ENCODE data around the gene SLC4A9.

Gene SLC4A9, protein sequence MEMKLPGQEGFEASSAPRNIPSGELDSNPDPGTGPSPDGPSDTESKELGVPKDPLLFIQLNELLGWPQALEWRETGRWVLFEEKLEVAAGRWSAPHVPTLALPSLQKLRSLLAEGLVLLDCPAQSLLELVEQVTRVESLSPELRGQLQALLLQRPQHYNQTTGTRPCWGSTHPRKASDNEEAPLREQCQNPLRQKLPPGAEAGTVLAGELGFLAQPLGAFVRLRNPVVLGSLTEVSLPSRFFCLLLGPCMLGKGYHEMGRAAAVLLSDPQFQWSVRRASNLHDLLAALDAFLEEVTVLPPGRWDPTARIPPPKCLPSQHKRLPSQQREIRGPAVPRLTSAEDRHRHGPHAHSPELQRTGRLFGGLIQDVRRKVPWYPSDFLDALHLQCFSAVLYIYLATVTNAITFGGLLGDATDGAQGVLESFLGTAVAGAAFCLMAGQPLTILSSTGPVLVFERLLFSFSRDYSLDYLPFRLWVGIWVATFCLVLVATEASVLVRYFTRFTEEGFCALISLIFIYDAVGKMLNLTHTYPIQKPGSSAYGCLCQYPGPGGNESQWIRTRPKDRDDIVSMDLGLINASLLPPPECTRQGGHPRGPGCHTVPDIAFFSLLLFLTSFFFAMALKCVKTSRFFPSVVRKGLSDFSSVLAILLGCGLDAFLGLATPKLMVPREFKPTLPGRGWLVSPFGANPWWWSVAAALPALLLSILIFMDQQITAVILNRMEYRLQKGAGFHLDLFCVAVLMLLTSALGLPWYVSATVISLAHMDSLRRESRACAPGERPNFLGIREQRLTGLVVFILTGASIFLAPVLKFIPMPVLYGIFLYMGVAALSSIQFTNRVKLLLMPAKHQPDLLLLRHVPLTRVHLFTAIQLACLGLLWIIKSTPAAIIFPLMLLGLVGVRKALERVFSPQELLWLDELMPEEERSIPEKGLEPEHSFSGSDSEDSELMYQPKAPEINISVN

DNA sequence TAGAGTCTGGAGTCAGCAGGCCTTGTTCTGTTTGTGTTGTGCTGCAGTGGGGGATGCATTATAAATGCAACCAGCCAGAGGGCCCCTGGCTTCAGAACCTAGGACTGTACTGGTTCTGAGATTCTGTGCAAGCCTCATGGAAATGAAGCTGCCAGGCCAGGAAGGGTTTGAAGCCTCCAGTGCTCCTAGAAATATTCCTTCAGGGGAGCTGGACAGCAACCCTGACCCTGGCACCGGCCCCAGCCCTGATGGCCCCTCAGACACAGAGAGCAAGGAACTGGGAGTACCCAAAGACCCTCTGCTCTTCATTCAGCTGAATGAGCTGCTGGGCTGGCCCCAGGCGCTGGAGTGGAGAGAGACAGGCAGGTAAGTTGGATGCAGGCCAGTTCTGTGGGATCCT is at the start of gene SLC4A9:
Gene SLC4A9, plus strand, starts transcription at position 94 of the 400 bp plus-strand sequence. Its CDS starts 43 bp downstream, at position 137.
- DNase-seq (ENCODE audit: low read depth in 2 of 2), result no peak

DNA sequence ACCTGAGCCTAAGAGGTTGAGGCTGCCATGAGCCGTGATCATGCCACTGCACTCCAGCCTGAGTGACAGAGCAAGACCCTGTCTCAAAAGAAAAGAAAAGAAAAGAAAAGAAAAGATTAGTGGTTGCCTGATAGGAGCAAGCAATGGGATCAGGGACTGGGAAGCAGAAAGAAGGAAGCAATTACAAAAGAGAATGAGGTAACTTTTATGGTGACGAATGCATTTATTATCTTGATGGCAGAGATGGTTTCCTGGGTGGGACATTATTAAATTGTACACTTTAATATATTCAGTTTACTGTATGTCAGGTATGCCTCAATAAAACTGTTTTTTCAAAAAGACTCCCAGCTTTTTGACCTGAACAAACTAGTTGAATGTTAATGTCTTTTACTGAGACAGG is 49.6 kb upstream of the SLC4A9 start:
- DNase-seq (ENCODE audit: low read depth in 2 of 2), result no peak

DNA sequence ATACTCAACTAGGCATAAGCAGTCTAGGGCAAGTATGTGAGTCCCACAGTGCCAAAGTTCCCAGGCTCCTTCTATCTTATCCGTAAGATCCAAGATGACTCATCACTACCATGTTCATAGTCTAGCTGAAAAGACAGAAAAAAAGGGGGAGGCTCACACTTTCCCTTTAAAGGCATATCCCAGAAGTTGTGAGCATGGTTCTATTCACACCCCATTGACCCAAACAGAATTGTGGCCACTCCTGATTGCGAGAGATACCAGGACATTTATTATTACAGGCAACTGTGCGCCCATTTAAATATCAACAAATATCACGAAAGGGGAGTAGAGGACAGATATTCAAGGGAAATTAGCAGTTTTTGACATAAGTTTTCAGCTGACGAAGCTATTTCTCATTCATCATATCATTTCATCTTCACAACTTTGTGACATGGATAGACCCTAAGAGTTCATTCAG is 49.0 kb upstream of the SLC4A9 start:
- no peak for DNase-seq (ENCODE audit: low read depth in 2 of 2)

DNA sequence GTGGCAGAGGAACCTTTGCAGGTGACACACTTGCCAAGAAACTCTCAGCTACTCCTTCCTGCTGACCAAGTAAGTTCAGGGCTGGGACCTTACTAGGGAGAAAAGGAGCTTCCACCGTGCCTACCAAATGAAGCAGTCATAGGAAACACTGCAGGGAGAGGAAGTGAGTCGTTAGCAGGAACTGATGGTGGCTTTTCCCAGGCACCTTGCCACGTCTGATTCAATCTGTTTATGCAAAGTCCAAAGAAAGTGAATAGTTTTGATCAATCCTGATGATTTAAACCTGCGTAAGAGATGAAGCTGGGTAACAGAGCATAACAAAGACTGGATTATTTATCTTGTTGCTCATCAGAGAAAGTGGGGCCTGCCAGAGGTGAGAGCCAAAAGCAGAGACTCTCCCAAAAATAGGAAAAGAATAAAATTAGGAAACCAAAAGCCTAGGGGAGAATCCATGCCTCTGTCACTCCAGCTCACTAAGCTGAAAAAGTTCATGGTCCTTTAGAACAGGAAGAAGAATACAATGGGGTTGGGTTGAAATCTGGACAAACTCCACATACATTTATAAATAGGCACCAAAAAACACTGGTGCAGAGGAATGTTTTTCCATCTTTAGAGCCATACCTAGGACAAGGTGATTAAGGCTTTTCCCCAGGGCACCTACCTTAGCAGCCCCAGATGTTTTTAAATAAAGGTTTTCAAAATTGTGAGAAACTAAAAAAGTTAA is 47.8 kb upstream of the SLC4A9 start:
- DNase-seq (ENCODE audit: low read depth in 2 of 2), result no peak

DNA sequence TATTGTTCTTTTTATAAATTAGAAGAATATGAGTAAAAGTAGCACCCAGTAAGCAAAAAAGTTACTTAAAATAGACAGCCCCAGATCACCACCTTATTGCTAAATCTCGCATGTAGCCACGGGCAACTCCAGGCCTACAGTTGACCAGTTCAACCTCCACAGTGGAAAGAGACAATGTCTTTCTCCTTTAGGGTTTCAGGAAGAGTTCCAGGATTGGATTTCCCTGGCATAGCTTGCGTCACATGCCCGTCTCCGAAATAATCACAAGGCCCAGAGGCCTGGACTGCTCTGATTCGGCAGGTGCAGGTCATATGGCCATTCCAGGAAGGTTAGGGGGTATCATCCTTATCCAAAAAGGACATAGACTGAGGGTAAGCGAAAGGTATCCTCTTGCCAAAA is 47.2 kb upstream of the SLC4A9 start:
- DNase-seq (ENCODE audit: low read depth in 2 of 2), result no peak

DNA sequence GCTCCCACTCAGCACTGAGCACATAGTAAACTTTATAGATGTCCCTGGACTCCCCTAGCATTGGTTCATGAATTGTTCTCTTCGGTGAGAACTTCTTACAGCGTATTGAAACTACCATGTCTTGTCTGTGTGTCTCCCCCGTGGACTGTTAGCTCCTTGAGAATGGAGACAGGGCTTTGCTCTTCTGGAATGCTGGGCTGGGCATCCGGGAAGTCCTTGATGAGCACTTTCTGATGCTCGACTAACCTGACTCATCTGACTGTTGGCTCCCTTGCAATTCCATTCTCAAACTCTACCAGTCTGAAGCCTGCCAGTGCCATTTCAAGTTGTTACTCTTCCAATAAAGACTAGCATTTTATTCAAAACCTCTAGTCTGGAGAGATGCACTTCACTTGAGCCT is 42.1 kb upstream of the SLC4A9 start:
- no peak for DNase-seq (ENCODE audit: low read depth in 2 of 2)

DNA sequence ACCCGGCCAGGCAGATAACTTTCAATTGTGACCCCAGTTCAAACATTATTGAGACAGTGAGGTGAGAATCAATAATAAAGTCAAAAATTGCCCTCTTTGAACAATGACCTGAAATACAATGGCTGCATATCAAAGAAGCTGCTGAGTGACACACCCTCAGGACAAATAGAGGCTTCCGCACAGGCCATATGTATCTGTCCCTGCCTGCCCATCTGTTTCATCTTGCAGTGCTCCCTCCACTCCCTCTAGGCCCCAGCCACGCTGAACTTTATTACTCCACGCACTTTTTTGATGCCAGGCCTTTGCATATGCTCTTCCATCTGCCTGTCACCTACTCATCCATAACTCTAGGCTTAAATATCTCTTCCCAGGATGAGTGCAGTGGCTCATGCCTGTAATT is 41.2 kb upstream of the SLC4A9 start:
- DNase-seq (ENCODE audit: low read depth in 2 of 2), result no peak

DNA sequence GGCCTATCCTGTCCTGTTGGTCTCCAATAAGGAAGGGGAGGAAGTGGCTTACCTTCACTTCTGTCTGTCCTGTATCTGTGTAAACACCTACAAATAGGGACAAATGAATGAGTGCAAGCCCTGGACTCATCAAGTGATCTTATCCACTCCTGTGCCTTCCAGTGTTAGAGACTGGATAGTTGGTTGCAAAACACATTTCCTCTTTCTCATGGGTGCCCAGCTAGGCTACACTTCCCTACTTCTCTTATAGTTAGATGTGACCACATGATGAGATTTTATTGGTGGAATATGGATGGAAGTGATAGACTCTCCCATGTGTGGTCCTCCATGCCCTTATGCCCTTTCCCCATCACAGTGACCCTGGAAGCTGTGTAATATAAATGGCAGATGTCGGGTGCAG is 40.2 kb upstream of the SLC4A9 start:
- no peak for DNase-seq (ENCODE audit: low read depth in 2 of 2)

DNA sequence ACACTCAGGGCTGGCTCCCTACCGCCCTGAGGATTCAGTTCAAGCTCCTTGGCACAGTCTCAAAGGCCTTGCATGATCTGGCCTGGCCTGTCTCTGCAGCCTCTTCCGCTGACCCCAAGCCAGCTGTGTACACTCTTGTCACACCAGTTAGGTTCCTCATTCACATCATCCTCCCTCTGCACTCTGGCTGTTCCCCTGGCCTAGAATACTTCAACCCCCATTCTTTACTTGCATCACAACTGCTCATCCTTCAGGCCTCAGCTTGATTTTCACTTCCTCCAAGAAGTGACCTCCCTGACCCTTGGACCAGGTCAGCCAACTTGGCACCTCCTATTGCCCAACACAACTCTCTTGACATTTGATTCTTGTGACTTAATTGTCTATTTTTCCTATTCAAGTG is 38.2 kb upstream of the SLC4A9 start:
- DNase-seq (ENCODE audit: low read depth in 2 of 2), result no peak

DNA sequence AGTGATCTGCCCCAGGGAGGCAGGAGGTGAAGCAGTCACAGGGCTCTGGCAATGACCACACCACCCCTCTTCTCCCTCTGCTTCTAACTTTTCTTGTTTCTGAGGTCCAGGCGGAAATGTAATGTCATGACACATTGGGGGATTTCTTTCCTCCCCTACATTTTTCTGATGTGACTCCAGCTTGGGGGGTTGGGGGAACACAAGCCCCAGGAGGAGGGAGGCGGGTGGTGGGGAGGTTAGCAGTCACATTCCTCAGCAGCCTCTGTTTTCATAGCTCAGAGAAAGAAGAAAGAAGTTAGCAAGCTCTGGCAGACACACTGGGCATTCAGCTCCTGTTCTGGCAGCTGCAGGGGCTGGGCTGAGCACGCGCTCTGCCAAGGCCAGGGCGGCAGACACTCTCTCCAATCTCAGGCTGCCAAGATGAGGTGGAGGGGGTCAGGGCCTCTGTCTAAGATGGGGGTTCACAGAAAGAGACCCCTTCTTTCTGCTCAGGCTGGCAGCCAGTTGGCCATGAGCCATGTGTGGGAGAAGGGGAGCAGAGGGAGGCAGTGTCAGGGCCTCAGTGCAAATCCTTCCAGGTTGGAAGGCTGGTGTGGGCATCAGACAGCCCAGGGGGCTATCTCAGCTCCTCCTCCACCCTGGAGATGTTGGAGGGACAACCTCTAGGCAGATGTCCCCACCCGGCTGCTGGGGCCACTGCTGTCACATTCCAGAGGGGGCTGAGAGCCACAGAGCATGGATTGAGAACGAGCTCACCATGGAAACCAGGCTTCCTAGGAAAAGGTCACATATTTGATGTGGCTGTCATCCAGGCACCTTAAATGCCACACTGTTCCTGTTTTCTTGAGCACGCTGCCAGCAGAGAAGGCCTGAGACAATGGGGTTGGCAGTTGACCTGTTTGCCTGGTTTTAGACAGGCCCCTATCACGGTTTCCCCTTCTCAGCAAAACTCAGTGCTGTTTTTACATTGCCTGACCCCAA is 37.0 kb upstream of the SLC4A9 start:
- no peak for DNase-seq (ENCODE audit: low read depth in 2 of 2)

DNA sequence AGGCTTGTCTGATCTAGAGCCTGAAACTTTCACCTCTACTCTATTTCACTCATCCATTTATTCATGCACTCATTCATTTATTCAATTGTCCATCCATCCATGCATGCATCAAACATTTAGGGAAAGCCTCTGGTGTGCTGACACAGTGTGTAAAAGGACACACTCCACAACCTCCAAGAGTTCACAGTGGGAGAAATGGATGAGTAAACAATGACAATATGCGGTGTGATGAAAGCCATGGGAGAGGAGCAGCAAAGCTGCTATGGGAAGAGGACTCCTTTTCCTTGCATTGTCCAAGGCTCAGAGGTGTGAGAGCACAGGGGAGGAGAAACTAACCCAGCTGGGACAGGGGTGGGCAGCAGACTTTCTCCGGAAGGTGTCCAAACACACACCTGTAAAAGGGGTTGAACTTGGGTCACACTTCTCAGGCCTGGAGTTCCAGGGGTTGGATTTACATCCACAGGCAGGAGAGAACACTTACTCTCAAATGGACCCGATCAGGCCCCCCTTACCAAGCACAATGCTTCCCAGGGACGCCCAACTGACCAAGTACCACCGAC is 35.9 kb upstream of the SLC4A9 start:
- DNase-seq (ENCODE audit: low read depth in 2 of 2), result no peak

DNA sequence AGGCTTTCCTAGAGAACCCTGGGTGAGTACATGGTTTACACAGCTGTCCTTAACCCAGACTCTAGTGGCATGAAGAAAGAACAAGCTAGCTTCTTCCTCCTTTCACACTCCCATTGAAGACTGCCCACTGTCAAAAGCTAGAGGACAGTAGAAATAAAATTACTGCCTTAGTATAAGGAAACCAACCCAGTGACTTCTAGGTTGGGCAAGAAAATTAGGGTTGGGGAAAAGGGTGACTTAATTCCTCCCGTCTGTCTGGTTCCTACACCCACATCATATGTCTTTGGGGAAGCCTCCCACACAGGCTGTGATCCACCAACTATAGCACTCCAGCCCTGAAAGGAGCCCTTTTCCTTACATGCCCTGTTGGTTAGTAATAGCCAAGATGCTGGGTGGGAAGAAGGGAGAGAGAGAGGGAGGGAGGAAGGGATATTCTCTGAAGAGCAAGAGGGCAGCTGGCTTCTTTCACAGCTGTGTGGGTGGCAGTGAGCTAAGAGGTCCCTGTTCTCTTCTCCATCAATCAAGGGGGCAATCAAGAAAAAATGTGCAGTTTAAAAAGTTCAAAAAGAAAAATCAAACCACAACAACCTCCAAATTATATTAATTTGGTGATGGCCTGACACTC is 35.3 kb upstream of the SLC4A9 start:
- no peak for DNase-seq (ENCODE audit: low read depth in 2 of 2)

DNA sequence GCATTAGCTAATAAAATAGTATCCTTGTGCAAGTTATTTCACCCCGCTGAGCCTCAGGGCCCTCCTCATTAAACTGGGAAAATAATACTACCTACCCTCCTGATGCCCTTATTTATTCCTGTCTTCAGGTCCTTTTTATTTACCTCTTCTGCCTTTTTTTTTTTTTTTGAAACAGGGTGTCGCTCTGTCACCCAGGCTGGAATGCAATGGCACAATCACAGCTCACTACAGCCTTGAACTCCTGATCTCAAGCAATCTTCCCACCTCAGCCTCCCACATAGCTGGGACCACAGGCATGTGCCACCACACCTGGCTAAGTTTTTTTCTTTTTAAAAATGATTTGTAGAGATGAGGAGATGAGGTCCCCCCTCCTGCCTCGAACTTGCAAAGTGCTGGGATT is 34.5 kb upstream of the SLC4A9 start:
- DNase-seq (ENCODE audit: low read depth in 2 of 2), result no peak

DNA sequence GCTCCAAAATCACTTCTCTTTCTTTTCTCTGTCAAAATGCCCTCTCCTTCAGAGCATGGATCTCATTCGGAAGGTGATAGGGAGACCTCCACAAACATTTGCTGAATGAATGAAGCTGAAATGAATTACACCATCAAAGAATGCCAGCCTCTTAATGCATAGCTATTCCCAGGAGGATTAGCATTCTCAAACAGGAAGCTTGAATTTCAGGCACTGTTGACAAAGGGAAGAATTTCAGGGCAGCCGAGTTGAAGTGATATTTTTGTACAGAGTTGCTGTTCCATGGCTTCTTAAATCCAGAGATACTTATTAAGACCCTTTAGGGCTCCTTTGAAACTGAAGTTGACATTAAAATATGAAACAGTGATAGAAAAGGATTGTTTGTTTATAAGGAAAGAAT is 32.4 kb upstream of the SLC4A9 start:
- no peak for DNase-seq (ENCODE audit: low read depth in 2 of 2)

DNA sequence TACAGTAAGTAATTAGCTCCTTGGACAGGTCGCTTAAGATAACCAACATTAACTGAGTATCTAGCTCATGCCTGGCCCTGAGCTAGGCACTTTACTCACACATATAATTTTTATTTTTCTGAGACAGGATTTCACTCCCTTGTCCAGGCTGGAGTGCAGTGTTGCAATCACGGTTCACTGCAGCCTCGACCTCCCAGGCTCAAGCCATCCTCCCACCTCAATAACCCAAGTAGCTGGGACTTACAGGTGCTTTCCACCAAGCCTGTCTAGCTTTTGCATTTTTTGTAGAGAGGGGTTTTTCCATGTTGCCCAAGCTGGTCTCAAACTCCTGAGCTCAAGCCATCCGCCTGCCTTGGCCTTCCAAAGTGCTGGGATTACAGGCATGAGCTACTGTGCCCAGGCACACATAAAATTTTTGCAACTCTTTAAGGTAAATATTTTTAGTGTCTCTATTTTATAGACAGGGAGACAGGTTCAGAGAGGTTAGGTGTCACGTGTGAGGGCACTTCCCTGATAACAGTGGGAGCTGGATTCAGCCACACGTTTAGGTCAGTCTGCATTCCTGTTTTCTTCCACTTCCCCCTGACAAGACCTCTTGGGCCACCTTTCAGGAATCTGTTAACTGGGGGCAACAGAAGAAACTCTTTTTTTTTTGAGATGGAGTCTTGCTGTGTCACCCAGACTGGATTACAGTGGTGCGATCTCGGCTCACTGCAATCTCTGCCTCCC is 31.8 kb upstream of the SLC4A9 start:
- DNase-seq (ENCODE audit: low read depth in 2 of 2), result no peak

DNA sequence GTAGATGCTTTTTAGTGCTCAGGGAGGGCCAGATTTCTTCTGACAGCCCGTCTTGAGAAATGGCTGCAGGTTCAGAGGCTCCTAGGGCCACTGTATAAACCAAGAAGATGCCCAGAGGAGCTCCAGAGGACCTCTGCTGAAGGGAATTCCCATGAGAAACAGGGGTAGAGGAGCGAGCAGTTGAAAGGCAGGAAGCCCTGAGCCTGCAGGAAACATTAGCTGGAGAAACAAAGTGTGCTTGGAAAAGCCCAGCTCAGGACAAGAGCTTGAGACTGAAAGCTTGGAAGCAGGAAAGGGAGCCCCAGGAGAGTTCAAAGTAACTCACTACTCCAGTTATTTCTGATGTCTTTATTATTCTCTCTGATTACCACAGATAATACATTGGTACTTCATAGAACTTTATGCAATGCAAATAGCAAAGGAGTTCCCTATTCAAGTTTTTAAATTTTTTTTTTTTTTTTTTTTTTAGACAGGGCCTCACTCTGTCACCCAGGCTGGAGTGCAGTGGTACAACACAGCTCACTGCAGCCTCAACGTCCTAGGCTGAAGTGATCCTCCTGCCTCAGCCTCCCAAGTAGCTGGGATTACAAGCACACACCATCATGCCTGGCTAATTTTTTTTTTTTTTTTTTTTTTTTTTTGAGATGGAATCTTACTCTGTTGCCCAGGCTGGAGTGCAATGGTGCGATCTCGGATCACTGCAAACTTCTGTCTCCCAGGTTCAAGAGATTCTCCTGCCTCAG is 30.1 kb upstream of the SLC4A9 start:
- no peak for DNase-seq (ENCODE audit: low read depth in 2 of 2)

DNA sequence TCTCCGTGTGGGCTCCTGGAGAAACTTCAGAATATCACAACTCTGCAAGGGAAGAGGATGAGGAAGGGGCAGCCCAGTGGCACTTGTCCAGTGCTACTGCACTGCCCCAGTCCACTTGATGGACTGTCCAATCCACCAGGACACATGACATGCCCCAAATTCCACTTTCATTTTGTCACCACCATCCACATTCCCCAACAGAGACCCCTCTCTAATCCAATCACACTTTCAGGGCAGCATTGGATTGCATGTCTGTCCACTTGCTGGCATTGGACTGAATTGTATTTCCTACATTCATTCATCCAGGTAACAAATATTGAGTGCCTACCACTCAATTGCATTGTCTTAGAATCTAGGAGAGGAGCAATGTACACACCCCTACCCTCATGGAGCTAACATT is 28.4 kb upstream of the SLC4A9 start:
- no peak for DNase-seq (ENCODE audit: low read depth in 2 of 2)

DNA sequence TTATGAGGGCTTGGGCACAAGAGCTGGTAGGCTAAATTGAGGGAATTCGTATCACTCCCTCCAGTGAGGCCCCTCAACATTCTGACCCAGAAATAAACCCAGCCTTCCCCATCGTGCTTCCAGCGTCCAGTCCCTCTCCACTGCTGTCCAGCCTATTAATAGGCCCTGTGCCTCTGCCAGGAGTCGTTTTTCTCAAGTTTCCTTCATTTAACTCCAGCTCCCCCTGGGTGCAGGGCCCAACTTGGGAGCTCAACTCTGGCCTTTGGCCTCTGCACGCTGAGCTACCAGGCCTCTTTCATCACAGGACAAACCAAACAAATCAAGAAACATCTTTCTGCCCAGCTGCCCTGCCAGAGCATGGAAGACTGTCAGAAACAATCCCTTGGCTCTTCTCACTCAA is 23.6 kb upstream of the SLC4A9 start:
- no peak for DNase-seq (ENCODE audit: low read depth in 2 of 2)

DNA sequence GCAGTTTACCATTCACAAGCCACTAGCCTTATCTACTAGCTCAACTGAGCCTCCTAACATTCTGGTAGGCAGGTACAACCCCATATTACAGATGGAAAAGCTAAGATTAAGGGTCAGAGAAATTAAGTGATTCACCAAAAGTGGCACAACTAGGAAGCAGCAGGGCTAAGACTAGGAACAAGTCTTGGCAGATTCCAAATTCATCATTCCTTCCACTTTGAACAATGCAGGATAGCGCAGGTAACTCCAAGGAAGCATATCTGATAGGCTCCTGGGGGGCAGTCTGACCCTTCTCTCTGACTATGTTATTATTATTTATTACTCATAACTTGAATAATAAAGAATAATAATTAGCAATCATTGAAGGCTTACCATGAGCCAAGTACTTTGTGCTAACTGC is 22.1 kb upstream of the SLC4A9 start:
- no peak for DNase-seq (ENCODE audit: low read depth in 2 of 2)

Data from stimulated activated CD4-positive, alpha-beta T cell treated with anti-CD3 and anti-CD28 coated beads, Interleukin-12 subunit alpha, Interleukin-12 subunit beta, amount 100 ng/mL, for 24 hours (primary cell).